Measurements from ENCODE around the gene PDLIM3.
"Not testable (repeated sequence)": the region's sequence is repeated elsewhere in the genome, so short reads cannot be mapped to it uniquely, and the experiment has no call there.

PDLIM3 gene

GRCh38 chr4:185520119-185520518 is 15.2 kb downstream of the PDLIM3 start:
- no peak for DNase-seq (ENCODE audit: low read depth in 2 of 2)

GRCh38 chr4:185518494-185518893 is 16.8 kb downstream of the PDLIM3 start:
- DNase-seq (ENCODE audit: low read depth in 2 of 2) = no peak

GRCh38 chr4:185518069-185518468 is 17.2 kb downstream of the PDLIM3 start:
- DNase-seq (ENCODE audit: low read depth in 2 of 2) = no peak

DNA sequence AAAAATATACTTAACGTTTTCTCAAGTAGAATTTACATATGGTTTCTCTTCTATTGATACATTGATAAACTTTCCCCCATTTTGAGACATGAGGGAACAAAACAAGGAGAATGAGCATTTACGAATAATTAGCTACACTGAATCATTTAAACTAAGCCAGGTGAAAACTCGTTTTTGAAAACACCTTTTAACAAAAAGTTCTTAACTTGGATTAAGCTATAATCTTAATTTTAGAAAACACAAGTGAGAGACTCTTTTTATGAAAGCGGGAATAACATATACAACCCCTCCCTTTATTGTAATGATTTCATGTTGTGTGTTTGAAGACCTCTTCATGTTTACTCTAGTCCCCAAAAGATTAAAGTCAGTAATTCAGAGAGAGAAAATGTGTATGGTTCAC is 20.1 kb downstream of the PDLIM3 start:
- no peak for DNase-seq (ENCODE audit: low read depth in 2 of 2)

DNA sequence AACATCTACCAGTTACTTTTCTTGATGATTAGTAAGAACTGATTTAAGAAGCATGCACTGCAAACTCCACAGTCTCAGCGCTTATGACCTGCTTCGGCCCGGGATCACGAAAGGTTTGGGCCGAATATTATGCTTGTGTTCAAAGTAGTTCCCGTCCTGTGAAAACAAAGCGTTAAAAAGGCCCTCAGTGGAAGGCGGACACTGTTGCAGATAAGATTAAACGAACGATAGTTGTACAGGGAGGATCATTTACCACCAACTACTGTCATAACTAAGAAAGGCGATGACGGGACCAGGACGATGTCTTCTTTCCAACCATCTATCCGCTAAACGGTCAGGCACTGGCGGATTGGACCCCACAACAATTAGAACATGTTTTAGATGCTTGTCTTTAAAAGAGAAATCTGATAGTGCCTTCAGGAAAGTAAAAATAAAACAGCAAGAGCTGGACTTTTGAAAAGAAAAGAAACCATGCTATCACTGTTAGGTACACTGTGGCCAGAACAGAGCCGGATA is 21.1 kb downstream of the PDLIM3 start:
- DNase-seq (ENCODE audit: low read depth in 2 of 2) = no peak

- no peak for DNase-seq (ENCODE audit: low read depth in 2 of 2)
These were observed 21.7 kb downstream of the PDLIM3 start for GRCh38 chr4:185513489-185514181.

- DNase-seq (ENCODE audit: low read depth in 2 of 2) = no peak
These were observed 22.8 kb downstream of the PDLIM3 start for GRCh38 chr4:185512516-185512915.

- DNase-seq (ENCODE audit: low read depth in 2 of 2) = not testable (repeated sequence)
These were observed 24.1 kb downstream of the PDLIM3 start for GRCh38 chr4:185511243-185511642.

DNA sequence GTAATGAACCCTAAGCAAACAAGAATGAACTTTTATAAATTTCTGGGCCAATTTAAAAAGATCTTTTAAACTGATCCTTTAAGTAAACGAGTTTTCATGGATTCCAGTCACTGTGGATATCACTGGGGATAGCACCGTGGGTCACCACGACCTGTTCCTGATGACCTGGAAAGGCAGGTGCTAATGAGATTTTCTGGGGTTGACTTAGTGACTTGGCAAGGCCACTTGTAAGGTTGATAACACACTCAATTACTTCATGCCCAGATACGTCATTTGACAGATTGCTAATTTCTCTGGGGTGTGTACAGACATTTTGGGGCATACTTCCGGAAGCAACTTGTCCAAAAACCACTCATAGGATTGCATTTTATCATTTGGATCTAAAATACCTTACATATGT is 24.5 kb downstream of the PDLIM3 start:
- no peak for DNase-seq (ENCODE audit: low read depth in 2 of 2)

- no peak for DNase-seq (ENCODE audit: low read depth in 2 of 2)
These were observed 27.1 kb downstream of the PDLIM3 start for GRCh38 chr4:185508181-185508580.

DNA sequence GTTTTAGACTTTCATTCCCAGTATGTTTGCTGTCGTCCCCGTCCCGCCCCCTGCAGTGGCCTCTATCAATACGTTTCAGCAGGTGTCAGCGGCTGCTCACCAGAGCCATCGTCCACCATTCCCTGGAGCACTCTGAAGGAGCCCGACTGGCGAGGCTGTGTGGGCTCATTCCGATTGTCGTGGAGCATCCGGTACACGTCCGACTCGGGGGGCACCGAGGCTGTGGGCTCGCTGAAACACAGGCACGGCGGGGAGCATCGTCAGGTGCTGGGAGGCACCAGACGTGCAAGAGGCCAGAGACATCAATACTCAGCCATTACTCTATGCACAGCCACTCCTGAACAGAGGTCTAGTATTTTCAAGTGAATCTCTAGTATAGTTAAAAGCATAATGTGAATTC is 28.9 kb downstream of the PDLIM3 start:
- DNase-seq (ENCODE audit: low read depth in 2 of 2) = no peak

DNA sequence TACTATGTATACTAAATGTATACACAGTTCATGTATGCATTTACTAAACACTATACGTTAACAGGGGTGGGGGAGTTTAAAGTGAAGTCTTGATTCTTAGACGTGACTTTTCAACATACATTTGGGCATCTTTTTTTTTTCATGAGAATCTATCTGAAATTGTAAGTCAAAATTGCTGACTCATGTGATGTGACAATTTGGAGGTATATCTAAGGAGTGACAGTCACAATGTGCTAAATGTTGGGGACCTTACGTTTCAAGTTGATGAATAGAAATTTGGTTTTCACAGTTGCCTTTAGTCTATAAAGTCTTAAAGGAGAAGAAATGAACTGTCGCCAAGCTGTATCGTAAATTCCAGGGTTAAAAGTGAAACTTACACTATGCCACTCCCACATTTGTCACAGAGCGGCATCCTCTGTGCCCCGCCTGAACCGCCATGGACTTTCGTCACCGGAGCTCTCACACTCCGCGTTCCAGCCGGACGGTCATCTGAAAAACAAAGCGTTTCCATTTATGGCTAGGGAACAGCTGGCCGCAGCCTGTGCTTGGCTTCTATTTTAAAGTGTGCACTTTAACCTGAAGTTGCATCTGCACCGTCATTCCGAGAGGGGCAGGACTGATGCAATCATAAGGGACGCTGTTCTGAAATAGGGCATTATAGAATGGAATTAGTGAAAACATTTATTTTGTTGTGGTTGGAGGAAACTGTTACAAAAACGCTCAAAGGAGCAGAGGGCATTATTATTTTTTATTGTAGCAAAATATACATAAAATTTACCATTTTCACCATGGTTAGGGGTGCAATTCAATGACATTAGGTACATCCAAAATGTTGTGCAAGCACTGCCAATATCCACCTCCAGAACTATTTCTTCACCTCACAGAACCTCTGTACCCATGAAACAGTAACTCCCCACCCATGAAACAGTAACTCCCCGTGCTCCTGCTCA is 30.9 kb downstream of the PDLIM3 start:
- DNase-seq (ENCODE audit: low read depth in 2 of 2) = no peak

DNA sequence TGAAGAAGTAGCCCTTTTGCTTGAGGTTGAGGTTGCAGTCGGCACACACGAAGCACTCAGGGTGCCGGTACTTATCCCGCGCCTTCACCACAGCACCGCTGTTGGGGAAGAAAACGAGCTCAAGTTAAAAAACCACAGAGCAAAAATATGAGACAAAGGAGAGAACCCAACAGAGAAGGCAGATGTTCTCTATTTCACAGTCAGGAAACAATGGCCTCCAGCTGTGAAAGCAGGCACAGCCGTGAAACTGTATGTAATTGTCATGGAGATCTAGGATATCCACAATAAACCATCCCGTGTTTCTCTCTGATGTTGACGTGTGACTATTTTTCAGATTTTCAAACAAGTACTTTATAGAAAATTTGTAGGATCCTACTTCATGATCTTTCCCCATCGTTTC is 32.9 kb downstream of the PDLIM3 start:
- no peak for DNase-seq (ENCODE audit: low read depth in 2 of 2)

DNA sequence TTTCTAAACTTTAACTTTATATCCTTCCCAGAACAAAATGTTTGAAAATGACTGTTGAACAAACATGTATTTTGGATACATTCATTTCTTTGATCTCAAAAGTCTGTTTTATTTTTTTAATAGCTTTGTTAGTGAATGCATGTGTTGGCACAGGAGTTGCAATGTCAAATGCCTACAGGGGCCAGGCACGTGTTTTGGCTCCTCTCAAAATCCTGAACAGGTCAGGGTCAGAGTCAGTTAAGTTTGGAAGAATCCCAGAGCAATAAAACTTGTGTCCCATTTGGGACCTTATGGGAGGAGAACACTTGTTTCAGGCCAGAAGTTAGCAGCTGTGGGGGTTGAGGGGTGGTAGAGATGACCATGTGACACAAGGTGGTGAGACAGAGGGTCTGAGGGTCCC is 34.7 kb downstream of the PDLIM3 start:
- DNase-seq (ENCODE audit: low read depth in 2 of 2) = no peak

DNA sequence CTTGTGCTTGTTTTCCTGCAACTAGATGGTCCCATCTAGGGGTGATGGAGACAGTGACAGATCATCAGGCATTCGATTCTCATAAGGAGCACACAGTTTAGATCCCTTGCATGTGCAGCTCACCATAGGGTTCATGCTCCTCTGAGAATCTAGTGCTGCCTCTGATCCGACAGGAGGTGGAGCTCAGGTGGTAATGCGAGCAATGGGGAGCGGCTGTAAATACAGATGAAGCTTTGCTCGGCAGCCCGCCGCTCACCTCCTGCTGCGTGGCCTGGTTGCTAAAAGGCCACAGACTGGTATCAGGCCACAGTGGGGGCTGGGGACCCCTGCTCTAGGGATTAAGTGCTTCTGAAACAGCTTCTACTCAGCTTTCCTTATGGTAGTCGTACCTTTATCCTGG is 35.3 kb downstream of the PDLIM3 start:
- DNase-seq (ENCODE audit: low read depth in 2 of 2) = no peak

DNA sequence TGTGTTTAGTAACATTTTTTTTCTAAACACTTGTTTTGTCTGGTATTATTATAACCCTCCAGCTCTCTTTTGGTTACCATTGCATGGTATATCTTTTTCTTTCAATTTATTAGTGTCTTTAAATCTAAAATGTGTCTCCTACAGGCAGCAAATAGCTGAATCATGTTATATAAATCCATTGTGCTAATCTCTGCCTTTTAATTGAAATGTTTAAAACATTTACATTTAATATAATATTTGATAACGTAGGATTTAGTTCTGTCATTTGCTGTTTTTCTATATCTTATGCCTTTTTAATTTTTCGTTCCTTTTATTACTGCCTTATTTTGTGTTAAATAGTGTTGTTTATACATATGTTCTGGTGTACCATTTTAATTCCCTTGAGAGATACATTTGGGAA is 46.7 kb downstream of the PDLIM3 start:
- no peak for DNase-seq (ENCODE audit: low read depth in 2 of 2)

GRCh38 chr4:185481401-185481800 is 53.9 kb downstream of the PDLIM3 start:
- no peak for DNase-seq (ENCODE audit: low read depth in 2 of 2)

DNA sequence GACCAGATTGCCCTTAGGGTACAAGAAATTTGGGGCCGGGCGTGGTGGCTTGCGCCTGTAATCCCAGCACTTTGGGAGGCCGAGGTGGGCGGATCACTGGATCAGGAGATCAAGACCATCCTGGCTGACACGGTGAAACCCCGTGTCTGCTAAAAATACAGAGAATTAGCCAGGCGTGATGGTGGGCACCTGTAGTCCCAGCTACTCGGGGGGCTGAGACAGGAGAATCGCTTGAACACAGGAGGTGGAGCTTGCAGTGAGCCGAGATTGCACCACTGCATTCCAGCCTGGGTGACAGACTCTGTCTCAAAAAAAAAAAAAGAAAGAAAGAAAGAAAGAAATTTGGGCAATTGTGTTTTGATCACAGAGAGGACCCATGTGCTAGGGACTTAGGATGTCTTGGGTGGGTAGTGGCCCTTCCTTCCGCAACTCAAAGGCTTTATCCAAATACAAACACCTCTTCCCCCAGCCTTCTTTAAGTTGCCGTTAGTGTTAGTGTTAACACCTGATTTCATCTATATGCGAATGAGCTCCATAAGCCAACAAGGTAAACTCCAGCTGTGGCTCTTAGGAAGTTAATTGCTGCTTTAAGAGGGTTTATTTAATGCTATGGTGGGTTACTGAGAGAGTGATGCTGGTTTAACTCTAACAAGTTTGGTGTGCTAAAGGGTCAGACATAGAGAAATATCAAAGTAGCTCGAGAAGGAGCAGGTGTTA is 55.1 kb downstream of the PDLIM3 start:
- DNase-seq (ENCODE audit: low read depth in 2 of 2) = no peak

DNA sequence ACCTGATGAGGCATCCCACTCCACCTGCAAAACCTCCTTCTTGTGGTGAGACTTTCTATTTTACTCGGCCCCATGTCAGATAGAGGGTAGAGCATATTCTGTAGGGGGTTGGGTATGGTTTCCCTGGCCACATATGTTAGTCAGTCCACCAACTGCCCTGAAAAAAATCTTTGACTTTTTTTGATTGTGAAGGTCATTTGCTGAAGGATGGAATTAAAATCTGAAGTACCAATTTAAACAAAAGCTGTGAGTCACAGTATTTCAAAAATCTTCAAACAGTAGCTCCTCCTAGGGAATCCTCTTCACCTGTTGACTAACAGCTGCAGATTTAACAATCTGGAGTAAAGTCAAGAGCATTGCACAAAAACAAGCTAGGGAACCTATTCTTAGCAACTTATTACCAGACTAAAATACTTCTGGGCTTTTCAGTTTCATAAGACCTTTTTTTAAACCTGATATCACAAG is 55.8 kb downstream of the PDLIM3 start:
- no peak for DNase-seq (ENCODE audit: low read depth in 2 of 2)

- no peak for DNase-seq (ENCODE audit: low read depth in 2 of 2)
These were observed 62.1 kb downstream of the PDLIM3 start for GRCh38 chr4:185473247-185473646.

DNA sequence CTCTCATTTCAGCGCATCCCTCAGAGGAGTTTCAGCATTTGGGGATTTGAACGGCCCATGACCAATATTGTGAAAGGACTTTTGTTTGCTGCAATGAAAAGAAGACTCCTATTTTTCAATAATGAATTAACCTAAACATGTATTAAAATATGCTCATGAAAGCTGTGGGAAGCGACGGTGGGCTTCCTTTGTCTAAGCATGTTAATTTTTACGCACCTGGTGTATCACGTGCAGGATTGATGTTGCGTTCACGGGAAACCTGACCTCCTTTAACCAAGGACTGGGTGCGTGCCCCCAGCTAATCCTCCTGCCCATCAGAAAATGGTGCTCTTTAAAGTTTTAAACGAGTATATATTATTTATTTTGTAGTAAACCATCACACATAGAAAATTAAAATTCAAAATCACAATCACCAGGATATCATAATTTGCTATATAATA is 63.2 kb downstream of the PDLIM3 start:
- DNase-seq (ENCODE audit: low read depth in 2 of 2) = no peak

All from stimulated activated CD8-positive, alpha-beta memory T cell treated with anti-CD3 and anti-CD28 coated beads, Interleukin-2, amount 100 ng/mL, for 1 hour (primary cell).